Fibroblast of lung (primary cell): ENCODE data around the gene AP5B1. TPM values are rescaled to one million over a fixed set of nuclear protein-coding genes. Genes with fewer than 3 reads are reported as not detected.

Source experiments
- DNase-seq, 2 donors: peaks; one replicate each; pipeline versions ENCODE4 v3.0.0 to v3.0.0-alpha.2; 2010; ENCODE audit warnings: low read depth in 2 of 2
- H2AFZ ChIP-seq: 2 replicates; pipeline ENCODE4 v1.5.1; 2012; ENCODE audit warnings: low read length, control low read depth, inconsistent platforms
- H3K27ac ChIP-seq: 2 replicates; pipeline ENCODE4 v1.5.1; 2011; ENCODE audit warnings: low read length, control low read depth; ENCODE audit not compliant: insufficient read depth
- H3K27me3 ChIP-seq: 2 replicates; pipeline ENCODE4 v1.5.1; 2011; ENCODE audit warnings: mild to moderate bottlenecking, low read length; ENCODE audit not compliant: control insufficient read depth, insufficient read depth
- H3K36me3 ChIP-seq: 2 replicates; pipeline ENCODE4 v1.5.1; 2011; ENCODE audit warnings: low read length; ENCODE audit not compliant: control insufficient read depth, insufficient read depth
- H3K4me1 ChIP-seq: 2 replicates; pipeline ENCODE4 v1.5.1; 2011; ENCODE audit warnings: low read length; ENCODE audit not compliant: control insufficient read depth, insufficient read depth; ENCODE audit errors: extremely low read depth
- H3K4me2 ChIP-seq: 2 replicates; pipeline ENCODE4 v1.5.1; 2011; ENCODE audit warnings: low read length, control low read depth; ENCODE audit not compliant: insufficient read depth; ENCODE audit errors: extremely low read depth
- H3K4me3 ChIP-seq, 4 experiments: fragments of 200-600 bp in 1 of 4; sonication (generic) in 1 of 4; replicated peaks in 1 of 4; 2 replicates each; pipeline ENCODE4 v1.5.1; 2011 to 2016; ENCODE audit warnings: low read length in 4 of 4, low read depth in 3 of 4, mild to moderate bottlenecking in 3 of 4, control low read depth in 2 of 4, inconsistent platforms in 1 of 4, mixed read lengths in 1 of 4; ENCODE audit not compliant: insufficient read depth in 1 of 4; ENCODE audit errors: control extremely low read depth in 1 of 4
- H3K79me2 ChIP-seq: 2 replicates; pipeline ENCODE4 v1.5.1; 2012; ENCODE audit warnings: mild to moderate bottlenecking, low read length, inconsistent platforms; ENCODE audit not compliant: control insufficient read depth, insufficient read depth
- H3K9ac ChIP-seq: 2 replicates; pipeline ENCODE4 v1.5.1; 2011; ENCODE audit warnings: mild to moderate bottlenecking, low read length, control low read depth; ENCODE audit not compliant: insufficient read depth
- H3K9me3 ChIP-seq: 2 replicates; pipeline ENCODE4 v1.5.1; 2012; ENCODE audit warnings: low read depth, low read length; ENCODE audit not compliant: control insufficient read depth, insufficient read depth
- H4K20me1 ChIP-seq: 2 replicates; pipeline ENCODE4 v1.5.1; 2011; ENCODE audit warnings: low read length; ENCODE audit not compliant: control insufficient read depth, insufficient read depth; ENCODE audit errors: extremely low read depth
- CTCF ChIP-seq, 2 donors: IDR thresholded peaks in 1 of 2; conservative IDR thresholded peaks in 1 of 2; 1 replicate in 1 of 2; 2 replicates in 1 of 2; pipeline ENCODE4 v1.5.1; 2011 to 2012; ENCODE audit warnings: low read length in 2 of 2, control low read depth in 1 of 2, inconsistent platforms in 1 of 2, low read depth in 1 of 2, mild to moderate bottlenecking in 1 of 2
- EZH2 ChIP-seq: IDR thresholded peaks from 2 replicates; pipeline ENCODE4 v1.5.1; 2012; ENCODE audit warnings: low read length, control low read depth, mild to moderate bottlenecking; ENCODE audit errors: missing control alignments
- polyA plus RNA-seq, 2 donors: library from polyadenylated mRNA; depleted of rRNA in 1 of 2; stranded (reverse) in 1 of 2; unstranded in 1 of 2; fragments of >200 nt; gene quantifications; 2 replicates each; pipeline ENCODE4 v1.2.1, GENCODE V29; 2011 to 2012; ENCODE audit warnings: missing spikeins in 1 of 2
- total RNA-seq: library from RNA; depleted of rRNA; stranded (reverse); fragments of >200 nt; gene quantifications from 2 replicates; pipeline ENCODE4 v1.2.1, GENCODE V29; 2014

Gene AP5B1
- total and polyA plus RNA-seq, 2 donors (not counting 1 experiment from before 2014, with no cell fraction given), result 1.6 to 6.3 TPM

DNA sequence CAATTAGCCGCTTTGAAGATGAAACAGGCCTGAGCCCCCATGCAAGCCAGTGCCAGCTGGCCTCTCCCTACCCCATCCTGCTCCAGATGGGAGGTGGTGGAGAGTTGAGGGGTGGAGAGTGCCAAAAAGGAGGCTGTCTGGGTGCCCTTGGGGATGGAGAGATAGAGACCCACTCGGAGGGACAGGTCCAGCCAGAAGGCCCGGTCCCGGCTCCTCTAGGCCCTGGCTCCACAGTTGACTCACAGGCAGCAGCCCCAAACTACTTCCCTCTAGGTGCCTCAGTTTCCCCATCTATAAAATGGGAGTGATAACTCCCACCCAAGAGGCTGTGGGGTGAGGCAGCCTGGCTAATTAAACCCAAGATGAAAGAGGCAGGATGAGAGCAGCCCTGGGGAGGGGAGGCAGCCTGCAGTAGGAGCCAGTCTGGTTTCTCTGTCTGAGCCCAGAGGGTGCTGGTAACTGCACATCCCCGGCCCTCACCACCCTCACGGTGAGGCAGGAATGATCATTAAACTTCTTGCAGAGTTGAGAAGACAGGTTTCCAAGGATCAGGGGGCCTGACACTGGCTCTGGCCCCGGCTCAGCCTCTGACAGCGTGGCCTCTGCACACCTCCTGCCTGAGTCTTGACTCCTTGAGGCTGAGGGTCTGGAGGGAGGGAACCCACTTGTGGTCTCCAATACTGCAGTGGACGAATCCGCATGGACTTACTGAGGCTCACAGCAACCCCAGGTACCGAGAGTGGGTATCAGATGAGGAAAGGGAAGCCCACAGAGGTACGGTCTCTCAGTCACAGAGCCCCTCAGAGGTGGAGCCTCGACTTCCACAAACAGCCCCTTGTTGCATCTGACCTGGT, 1.4 kb upstream of the AP5B1 start:
- H4K20me1 ChIP-seq, result no peaks in the 10 kb centered on the region
- H3K9me3 ChIP-seq, result no peaks in the 10 kb centered on the region
- peaks cover 4% of the 10 kb centered on the region for H3K4me1 ChIP-seq
- no peak overlapping the region for H2AFZ ChIP-seq
- no peak overlapping the region for H3K27ac ChIP-seq
- H3K9ac ChIP-seq, result no peak overlapping the region
- H3K4me2 ChIP-seq, result no peak overlapping the region
- no peak for DNase-seq
- H3K36me3 ChIP-seq, result peaks cover 15% of the 10 kb centered on the region
- no peak overlapping the region for H3K4me3 ChIP-seq
- H3K79me2 ChIP-seq, result peaks cover 11% of the 10 kb centered on the region
- no peak for TF ChIP-seq CTCF (conservative IDR thresholded peaks at IDR 0.05 in 1 of 2, IDR thresholded peaks at IDR 0.05 in 1 of 2; ENCODE audit: low read depth in 1 of 2, low read length in 2 of 2)
- no peak for TF ChIP-seq EZH2
- peaks cover 30% of the 10 kb centered on the region for H3K27me3 ChIP-seq

GRCh38 chr11:65781152-65781961, 581 bp upstream of the AP5B1 start:
- H3K4me1 ChIP-seq, result peaks cover 4% of the 10 kb centered on the region
- H3K27me3 ChIP-seq, result peaks cover 26% of the 10 kb centered on the region
- H3K36me3 ChIP-seq, result peaks cover 17% of the 10 kb centered on the region
- peak overlapping the region; percentile 51 for H3K4me2 ChIP-seq
- peaks cover 11% of the 10 kb centered on the region for H3K79me2 ChIP-seq
- peak overlapping the region in 1 of 4 experiments; percentile 53 for H3K4me3 ChIP-seq
- H4K20me1 ChIP-seq, result no peaks in the 10 kb centered on the region
- H2AFZ ChIP-seq, result no peak overlapping the region
- no peak overlapping the region for H3K27ac ChIP-seq
- no peaks in the 10 kb centered on the region for H3K9me3 ChIP-seq
- peak overlapping the region; percentile 16 for H3K9ac ChIP-seq
- DNase-seq, result no peak
- TF ChIP-seq CTCF (conservative IDR thresholded peaks at IDR 0.05 in 1 of 2, IDR thresholded peaks at IDR 0.05 in 1 of 2; ENCODE audit: low read depth in 1 of 2, low read length in 2 of 2), result no peak
- TF ChIP-seq EZH2, result no peak
